GOT3 (cell line): ENCODE measurements around the gene FMN2.

Experiments
- DNase-seq: peaks from one replicate; lab custom pipeline; 2025; ENCODE audit warnings: mixed read lengths; lab: John Stamatoyannopoulos, UW

The FMN2 gene

GRCh38 chr1:240424740-240425464 lies 333.2 kb downstream of the FMN2 start:
- no peak for DNase-seq

GRCh38 chr1:240426051-240426450 lies 334.4 kb downstream of the FMN2 start:
- DNase-seq: no peak

GRCh38 chr1:240435996-240436566 lies 344.4 kb downstream of the FMN2 start:
- no peak for DNase-seq

- DNase-seq: no peak
Measured at GRCh38 chr1:240441669-240442068, 350.0 kb downstream of the FMN2 start.

GRCh38 chr1:240445369-240445768 lies 353.7 kb downstream of the FMN2 start:
- no peak for DNase-seq

- DNase-seq: no peak
Measured at GRCh38 chr1:240455228-240455821, 363.6 kb downstream of the FMN2 start.

GRCh38 chr1:240457203-240457602 lies 365.5 kb downstream of the FMN2 start:
- DNase-seq: no peak

- no peak for DNase-seq
Measured at GRCh38 chr1:240462277-240462676, 370.6 kb downstream of the FMN2 start.

- no peak for DNase-seq
Measured at GRCh38 chr1:240462766-240463395, 371.2 kb downstream of the FMN2 start.

GRCh38 chr1:240464099-240464498 lies 372.4 kb downstream of the FMN2 start:
- no peak for DNase-seq

GRCh38 chr1:240465531-240465940 lies 373.9 kb downstream of the FMN2 start:
- no peak for DNase-seq

GRCh38 chr1:240466509-240466908 lies 374.8 kb downstream of the FMN2 start:
- DNase-seq: no peak

- DNase-seq: no peak
Measured at GRCh38 chr1:240467895-240468294, 376.2 kb downstream of the FMN2 start.

- no peak for DNase-seq
Measured at GRCh38 chr1:240468656-240469055, 377.0 kb downstream of the FMN2 start.

GRCh38 chr1:240474133-240474614 lies 382.5 kb downstream of the FMN2 start:
- no peak for DNase-seq

- no peak for DNase-seq
Measured at GRCh38 chr1:240475832-240476231, 384.1 kb downstream of the FMN2 start.

GRCh38 chr1:240478536-240478935 lies 386.9 kb downstream of the FMN2 start:
- DNase-seq: no peak

GRCh38 chr1:240484804-240485443 lies 393.2 kb downstream of the FMN2 start:
- no peak for DNase-seq

- DNase-seq: no peak
Measured at GRCh38 chr1:240486611-240487010, 394.9 kb downstream of the FMN2 start.

- DNase-seq: no peak
Measured at GRCh38 chr1:240487493-240487892, 395.8 kb downstream of the FMN2 start.

- no peak for DNase-seq
Measured at GRCh38 chr1:240491156-240491555, 399.5 kb downstream of the FMN2 start.

- no peak for DNase-seq
Measured at GRCh38 chr1:240491796-240492195, 400.1 kb downstream of the FMN2 start.
